22Rv1 (cell line): ENCODE results near the gene SLC9A9.

ENCODE experiments used
- CTCF ChIP-seq: fragments of 450-650 bp; IDR thresholded peaks from 2 replicates; pipeline ENCODE4 v1.5.1; 2017; ENCODE audit warnings: mild to moderate bottlenecking
- ZFX ChIP-seq: fragments of 450-650 bp; IDR thresholded peaks from 2 replicates; pipeline ENCODE4 v1.6.1; 2017; ENCODE audit warnings: antibody characterized with exemption, borderline replicate concordance

GRCh38 chr3:143809121-143809621, 39.1 kb downstream of the SLC9A9 start:
- TF ChIP-seq CTCF (no peak), ZFX (no peak)
